ENCODE measurements around the gene FCHSD2.
"Not testable (repeated sequence)": the region's sequence is repeated elsewhere in the genome, so short reads cannot be mapped to it uniquely, and the experiment has no call there.

FCHSD2 gene

DNA sequence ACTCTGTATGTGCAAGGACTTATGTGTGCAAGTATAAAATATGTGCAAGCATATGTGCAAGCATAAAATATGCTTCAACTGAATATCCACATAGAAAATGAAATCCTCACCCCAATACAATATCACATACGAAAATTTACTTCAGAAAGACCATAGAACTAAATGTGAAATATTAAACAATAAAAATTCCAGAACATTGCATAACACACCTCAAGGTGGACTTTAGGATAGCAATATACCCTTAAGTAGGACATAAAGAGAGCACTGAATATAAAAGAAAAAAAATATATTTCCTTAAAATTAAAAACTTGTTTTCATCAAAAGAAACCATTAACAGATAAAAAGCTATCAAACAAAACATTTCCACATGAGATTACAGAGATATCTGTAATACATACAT, 67.8 kb downstream of the FCHSD2 start:
- Histone ChIP-seq H3K4me1 (ENCODE audit: insufficient read depth, low read length) (peaks cover 15% of the 10 kb centered on the region), H3K4me2 (ENCODE audit: insufficient read depth, low read length) (no peak overlapping the region), H3K79me2 (ENCODE audit: insufficient read depth, low read length) (peaks cover 12% of the 10 kb centered on the region), H4K20me1 (ENCODE audit: insufficient read depth, low read length) (no peaks in the 10 kb centered on the region), H3K9ac (ENCODE audit: low read depth, low read length) (no peak overlapping the region), H3K36me3 (ENCODE audit: insufficient read depth, low read length) (peaks cover 18% of the 10 kb centered on the region), H3K27me3 (ENCODE audit: insufficient read depth, low read length, poor library complexity) (no peaks in the 10 kb centered on the region), H3K9me3 (ENCODE audit: insufficient read depth, low read length, severe bottlenecking) (peaks cover 7% of the 10 kb centered on the region), H3K4me3 (ENCODE audit: low read depth in 1 of 2, low read length in 2 of 2) (no peak overlapping the region), H3K27ac (ENCODE audit: low read length) (no peak overlapping the region), H2AFZ (ENCODE audit: low read depth, low read length) (no peak overlapping the region)
- TF ChIP-seq, protein P1, sequence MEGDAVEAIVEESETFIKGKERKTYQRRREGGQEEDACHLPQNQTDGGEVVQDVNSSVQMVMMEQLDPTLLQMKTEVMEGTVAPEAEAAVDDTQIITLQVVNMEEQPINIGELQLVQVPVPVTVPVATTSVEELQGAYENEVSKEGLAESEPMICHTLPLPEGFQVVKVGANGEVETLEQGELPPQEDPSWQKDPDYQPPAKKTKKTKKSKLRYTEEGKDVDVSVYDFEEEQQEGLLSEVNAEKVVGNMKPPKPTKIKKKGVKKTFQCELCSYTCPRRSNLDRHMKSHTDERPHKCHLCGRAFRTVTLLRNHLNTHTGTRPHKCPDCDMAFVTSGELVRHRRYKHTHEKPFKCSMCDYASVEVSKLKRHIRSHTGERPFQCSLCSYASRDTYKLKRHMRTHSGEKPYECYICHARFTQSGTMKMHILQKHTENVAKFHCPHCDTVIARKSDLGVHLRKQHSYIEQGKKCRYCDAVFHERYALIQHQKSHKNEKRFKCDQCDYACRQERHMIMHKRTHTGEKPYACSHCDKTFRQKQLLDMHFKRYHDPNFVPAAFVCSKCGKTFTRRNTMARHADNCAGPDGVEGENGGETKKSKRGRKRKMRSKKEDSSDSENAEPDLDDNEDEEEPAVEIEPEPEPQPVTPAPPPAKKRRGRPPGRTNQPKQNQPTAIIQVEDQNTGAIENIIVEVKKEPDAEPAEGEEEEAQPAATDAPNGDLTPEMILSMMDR (IDR thresholded peaks at IDR 0.05; ENCODE audit: borderline replicate concordance, extremely low read depth, low read length, poor library complexity, severe bottlenecking), result no peak
- TF ChIP-seq EZH2 (IDR thresholded peaks at IDR 0.05; ENCODE audit: borderline replicate concordance, low read depth, low read length, severe bottlenecking), result no peak
- DNase-seq (no peak), ATAC-seq (ENCODE audit: insufficient read depth, low read depth) (no peak)

DNA sequence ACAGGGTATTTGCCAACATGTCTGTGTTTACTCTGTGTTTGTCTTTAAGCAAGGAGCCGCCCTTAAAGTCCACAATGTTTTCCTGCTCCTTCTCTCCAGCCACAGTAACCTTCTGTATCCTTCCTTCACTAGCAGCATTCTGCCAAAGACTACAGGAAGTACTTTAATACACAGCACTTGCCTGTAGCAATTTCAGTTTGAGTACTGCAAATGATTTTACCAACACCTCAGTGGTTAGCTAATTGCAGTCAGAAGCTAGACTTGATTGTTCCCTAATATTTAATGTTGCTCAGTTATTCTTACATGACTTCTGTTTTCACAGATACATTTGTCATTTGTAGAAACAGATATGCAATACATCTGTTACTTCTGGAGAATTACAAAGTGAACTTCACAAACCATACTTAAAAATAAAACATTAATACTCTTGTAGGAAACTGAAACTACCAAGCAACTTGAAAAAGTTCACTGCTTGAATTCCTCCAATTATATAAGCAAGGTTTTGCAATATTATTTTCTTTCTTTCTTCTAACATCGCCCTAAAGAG, 69.1 kb downstream of the FCHSD2 start:
- peak overlapping the region; percentile 16 for H3K4me2 ChIP-seq (ENCODE audit: insufficient read depth, low read length)
- peaks cover 12% of the 10 kb centered on the region for H3K79me2 ChIP-seq (ENCODE audit: insufficient read depth, low read length)
- H3K36me3 ChIP-seq (ENCODE audit: insufficient read depth, low read length), result peaks cover 8% of the 10 kb centered on the region; the same call in 1 of the 2 replicates
- no peak overlapping the region for H2AFZ ChIP-seq (ENCODE audit: low read depth, low read length)
- peak; percentile 80 for ATAC-seq (ENCODE audit: insufficient read depth, low read depth)
- no peak overlapping the region for H3K4me3 ChIP-seq (ENCODE audit: low read depth in 1 of 2, low read length in 2 of 2)
- peaks cover 15% of the 10 kb centered on the region for H3K4me1 ChIP-seq (ENCODE audit: insufficient read depth, low read length)
- no peaks in the 10 kb centered on the region; the same call in 1 of the 2 replicates for H4K20me1 ChIP-seq (ENCODE audit: insufficient read depth, low read length)
- no peak for DNase-seq
- peak overlapping the region; percentile 27; the same call in 1 of the 2 replicates for H3K27ac ChIP-seq (ENCODE audit: low read length)
- no peak for TF ChIP-seq EZH2 (IDR thresholded peaks at IDR 0.05; ENCODE audit: borderline replicate concordance, low read depth, low read length, severe bottlenecking)
- TF ChIP-seq, protein P1 (IDR thresholded peaks at IDR 0.05; ENCODE audit: borderline replicate concordance, extremely low read depth, low read length, poor library complexity, severe bottlenecking), result no peak
- H3K9me3 ChIP-seq (ENCODE audit: insufficient read depth, low read length, severe bottlenecking), result peaks cover 7% of the 10 kb centered on the region
- no peak overlapping the region for H3K9ac ChIP-seq (ENCODE audit: low read depth, low read length)
- H3K27me3 ChIP-seq (ENCODE audit: insufficient read depth, low read length, poor library complexity), result no peaks in the 10 kb centered on the region

DNA sequence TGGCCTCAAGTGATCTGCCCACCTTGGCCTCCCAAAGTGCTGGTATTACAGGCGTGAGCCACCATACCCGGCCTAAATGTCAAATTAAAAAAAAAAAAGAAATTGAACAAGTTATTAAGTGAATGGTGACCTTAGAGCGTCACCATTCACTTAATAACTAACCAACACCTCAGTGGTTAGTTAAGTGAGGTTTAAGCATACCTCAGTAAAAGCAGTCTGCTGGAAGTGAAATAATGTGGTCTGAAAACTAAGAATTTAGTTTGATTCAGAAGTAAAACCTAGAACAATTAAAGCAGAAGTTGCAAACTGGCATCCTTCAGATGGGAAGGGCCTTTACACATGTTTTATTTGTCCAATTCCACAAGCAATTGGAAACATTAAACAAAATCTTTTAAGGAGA, 71.5 kb downstream of the FCHSD2 start:
- Histone ChIP-seq H3K4me2 (ENCODE audit: insufficient read depth, low read length) (no peak overlapping the region), H3K27me3 (ENCODE audit: insufficient read depth, low read length, poor library complexity) (no peaks in the 10 kb centered on the region), H3K4me1 (ENCODE audit: insufficient read depth, low read length) (peaks cover 15% of the 10 kb centered on the region), H3K9me3 (ENCODE audit: insufficient read depth, low read length, severe bottlenecking) (no peaks in the 10 kb centered on the region), H3K79me2 (ENCODE audit: insufficient read depth, low read length) (peaks cover 19% of the 10 kb centered on the region), H3K9ac (ENCODE audit: low read depth, low read length) (no peak overlapping the region), H3K4me3 (ENCODE audit: low read depth in 1 of 2, low read length in 2 of 2) (no peak overlapping the region), H3K27ac (ENCODE audit: low read length) (no peak overlapping the region), H2AFZ (ENCODE audit: low read depth, low read length) (no peak overlapping the region), H4K20me1 (ENCODE audit: insufficient read depth, low read length) (no peaks in the 10 kb centered on the region; the same call in 1 of the 2 replicates), H3K36me3 (ENCODE audit: insufficient read depth, low read length) (no peaks in the 10 kb centered on the region)
- no peak for DNase-seq
- no peak for ATAC-seq (ENCODE audit: insufficient read depth, low read depth)
- TF ChIP-seq, protein P1 (IDR thresholded peaks at IDR 0.05; ENCODE audit: borderline replicate concordance, extremely low read depth, low read length, poor library complexity, severe bottlenecking), result no peak
- no peak for TF ChIP-seq EZH2 (IDR thresholded peaks at IDR 0.05; ENCODE audit: borderline replicate concordance, low read depth, low read length, severe bottlenecking)

DNA sequence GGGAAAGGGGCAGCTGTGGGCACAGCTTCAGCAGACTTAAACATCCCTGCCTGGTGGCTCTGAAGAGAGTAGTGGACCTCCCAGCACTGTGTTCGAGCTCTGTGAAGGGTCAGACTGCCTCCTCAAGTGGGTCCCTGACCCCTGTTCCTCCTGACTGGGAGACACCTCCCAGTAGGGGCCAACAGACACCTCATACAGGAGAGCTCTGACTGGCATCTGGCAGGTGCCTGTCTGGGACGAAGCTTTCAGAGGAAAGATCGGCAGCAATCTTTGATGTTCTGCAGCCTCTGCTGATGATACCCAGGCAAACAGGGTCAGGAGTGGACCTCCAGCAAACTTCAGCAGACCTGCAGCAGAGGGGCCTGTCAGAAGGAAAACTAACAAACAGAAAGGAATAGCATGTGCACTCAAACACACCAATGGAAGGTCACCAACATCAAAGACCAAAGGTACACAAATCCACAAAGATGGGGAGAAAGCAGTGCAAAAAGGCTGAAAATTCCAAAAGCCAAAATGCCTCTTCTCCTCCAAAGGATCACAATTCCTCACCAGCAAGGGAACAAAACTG, 80.2 kb downstream of the FCHSD2 start:
- H3K4me2 ChIP-seq (ENCODE audit: insufficient read depth, low read length); H3K27ac ChIP-seq (ENCODE audit: low read length); H3K9ac ChIP-seq (ENCODE audit: low read depth, low read length); ATAC-seq (ENCODE audit: insufficient read depth, low read depth); H3K4me3 ChIP-seq (ENCODE audit: low read depth in 1 of 2, low read length in 2 of 2); H3K9me3 ChIP-seq (ENCODE audit: insufficient read depth, low read length, severe bottlenecking); H3K4me1 ChIP-seq (ENCODE audit: insufficient read depth, low read length); H4K20me1 ChIP-seq (ENCODE audit: insufficient read depth, low read length); H2AFZ ChIP-seq (ENCODE audit: low read depth, low read length); H3K27me3 ChIP-seq (ENCODE audit: insufficient read depth, low read length, poor library complexity); DNase-seq; H3K36me3 ChIP-seq (ENCODE audit: insufficient read depth, low read length): not testable (repeated sequence)
- H3K79me2 ChIP-seq (ENCODE audit: insufficient read depth, low read length), result peaks cover 27% of the 10 kb centered on the region

DNA sequence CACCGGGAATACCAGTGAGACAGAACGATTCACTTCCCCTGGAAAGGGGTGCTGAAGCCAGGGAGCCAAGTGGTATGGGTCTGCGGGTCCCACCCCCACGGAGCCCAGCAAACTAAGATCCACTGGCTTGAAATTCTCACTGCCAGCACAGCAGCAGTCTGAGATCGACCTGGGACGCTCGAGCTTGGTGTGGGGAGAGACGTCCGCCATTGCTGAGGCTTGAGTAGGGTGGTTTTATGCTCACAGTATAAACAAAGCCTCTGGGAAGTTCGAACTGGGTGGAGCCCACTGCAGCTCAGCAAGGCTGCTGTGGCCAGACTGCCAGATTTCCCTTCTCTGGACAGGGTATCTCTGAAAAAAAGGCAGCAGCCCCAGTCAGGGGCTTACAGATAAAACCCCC, 80.7 kb downstream of the FCHSD2 start:
- H3K27ac ChIP-seq (ENCODE audit: low read length); H3K9me3 ChIP-seq (ENCODE audit: insufficient read depth, low read length, severe bottlenecking); ATAC-seq (ENCODE audit: insufficient read depth, low read depth); H2AFZ ChIP-seq (ENCODE audit: low read depth, low read length); H3K4me1 ChIP-seq (ENCODE audit: insufficient read depth, low read length); H3K36me3 ChIP-seq (ENCODE audit: insufficient read depth, low read length); H3K4me2 ChIP-seq (ENCODE audit: insufficient read depth, low read length); DNase-seq; H3K4me3 ChIP-seq (ENCODE audit: low read depth in 1 of 2, low read length in 2 of 2); H4K20me1 ChIP-seq (ENCODE audit: insufficient read depth, low read length); H3K27me3 ChIP-seq (ENCODE audit: insufficient read depth, low read length, poor library complexity); H3K9ac ChIP-seq (ENCODE audit: low read depth, low read length): not testable (repeated sequence)
- H3K79me2 ChIP-seq (ENCODE audit: insufficient read depth, low read length), result peaks cover 27% of the 10 kb centered on the region

Measured in DND-41 (cell line).